Breast epithelium (tissue), 3 donors: ENCODE data around the gene GRIN1.

ENCODE experiments used
- POLR2A ChIP-seq: fragments of 450-650 bp; IDR thresholded peaks from one replicate; pipeline ENCODE4 v1.6.1; 2016; ENCODE audit warnings: antibody characterized with exemption, mild to moderate bottlenecking, moderate library complexity
- POLR2AphosphoS5 ChIP-seq, 3 donors: sonication (generic); formaldehyde crosslinking; IDR thresholded peaks; one replicate each; pipeline ENCODE4 v1.6.1; 2017; ENCODE audit warnings: antibody characterized with exemption in 3 of 3
- TF ChIP-seq, protein P1 (sequence below), 3 donors: fragments of 450-650 bp; IDR thresholded peaks; one replicate each; pipeline ENCODE4 v1.5.1; 2016 to 2017; ENCODE audit warnings: antibody characterized with exemption in 3 of 3, mild to moderate bottlenecking in 3 of 3, moderate library complexity in 3 of 3

DNA sequence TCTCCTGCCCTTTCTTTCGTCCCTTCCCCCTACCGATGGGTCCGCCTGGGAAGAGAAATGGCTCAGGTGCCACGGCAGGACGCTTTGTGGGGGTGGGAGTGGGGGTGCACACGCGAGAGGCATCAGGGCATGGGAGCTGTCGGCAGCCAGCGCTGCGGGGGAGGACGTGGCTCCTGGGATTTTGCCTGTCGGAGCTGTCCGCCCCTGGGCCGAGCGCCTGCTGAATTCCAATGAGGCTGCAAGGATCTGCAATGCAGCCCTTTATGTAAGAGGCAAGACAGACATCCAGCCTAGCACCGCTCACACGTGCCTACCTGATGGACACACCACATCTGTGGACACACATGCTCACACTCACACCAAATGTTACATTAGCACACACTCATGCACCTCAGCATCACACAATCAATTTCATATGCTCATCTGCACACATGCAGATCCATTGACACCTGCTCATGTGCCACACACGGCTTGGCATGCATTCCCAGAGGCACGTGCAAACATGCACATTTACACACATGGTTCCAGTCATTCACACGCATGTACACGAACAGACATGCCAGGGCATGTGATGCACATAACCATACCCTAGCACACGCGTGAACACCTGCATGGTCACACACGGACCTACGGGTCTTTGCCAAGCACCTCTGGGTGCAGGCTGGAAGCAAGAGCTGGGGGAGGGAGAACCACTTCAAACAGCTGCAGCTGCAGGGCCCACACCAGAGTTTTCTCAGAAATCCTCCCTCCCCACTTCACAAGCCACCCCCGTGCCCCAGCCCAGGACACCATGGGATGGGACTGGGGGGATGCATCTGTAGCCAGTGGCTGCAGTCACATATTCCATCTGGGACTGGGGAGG lies 1.4 kb downstream of the GRIN1 start:
- TF ChIP-seq, protein P1, sequence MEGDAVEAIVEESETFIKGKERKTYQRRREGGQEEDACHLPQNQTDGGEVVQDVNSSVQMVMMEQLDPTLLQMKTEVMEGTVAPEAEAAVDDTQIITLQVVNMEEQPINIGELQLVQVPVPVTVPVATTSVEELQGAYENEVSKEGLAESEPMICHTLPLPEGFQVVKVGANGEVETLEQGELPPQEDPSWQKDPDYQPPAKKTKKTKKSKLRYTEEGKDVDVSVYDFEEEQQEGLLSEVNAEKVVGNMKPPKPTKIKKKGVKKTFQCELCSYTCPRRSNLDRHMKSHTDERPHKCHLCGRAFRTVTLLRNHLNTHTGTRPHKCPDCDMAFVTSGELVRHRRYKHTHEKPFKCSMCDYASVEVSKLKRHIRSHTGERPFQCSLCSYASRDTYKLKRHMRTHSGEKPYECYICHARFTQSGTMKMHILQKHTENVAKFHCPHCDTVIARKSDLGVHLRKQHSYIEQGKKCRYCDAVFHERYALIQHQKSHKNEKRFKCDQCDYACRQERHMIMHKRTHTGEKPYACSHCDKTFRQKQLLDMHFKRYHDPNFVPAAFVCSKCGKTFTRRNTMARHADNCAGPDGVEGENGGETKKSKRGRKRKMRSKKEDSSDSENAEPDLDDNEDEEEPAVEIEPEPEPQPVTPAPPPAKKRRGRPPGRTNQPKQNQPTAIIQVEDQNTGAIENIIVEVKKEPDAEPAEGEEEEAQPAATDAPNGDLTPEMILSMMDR (IDR thresholded peaks at IDR 0.05): no peak
- TF ChIP-seq POLR2A (no peak), POLR2AphosphoS5 (IDR thresholded peaks at IDR 0.05) (no peak)
